Measurements from ENCODE around the gene MYH8.

The MYH8 gene

DNA sequence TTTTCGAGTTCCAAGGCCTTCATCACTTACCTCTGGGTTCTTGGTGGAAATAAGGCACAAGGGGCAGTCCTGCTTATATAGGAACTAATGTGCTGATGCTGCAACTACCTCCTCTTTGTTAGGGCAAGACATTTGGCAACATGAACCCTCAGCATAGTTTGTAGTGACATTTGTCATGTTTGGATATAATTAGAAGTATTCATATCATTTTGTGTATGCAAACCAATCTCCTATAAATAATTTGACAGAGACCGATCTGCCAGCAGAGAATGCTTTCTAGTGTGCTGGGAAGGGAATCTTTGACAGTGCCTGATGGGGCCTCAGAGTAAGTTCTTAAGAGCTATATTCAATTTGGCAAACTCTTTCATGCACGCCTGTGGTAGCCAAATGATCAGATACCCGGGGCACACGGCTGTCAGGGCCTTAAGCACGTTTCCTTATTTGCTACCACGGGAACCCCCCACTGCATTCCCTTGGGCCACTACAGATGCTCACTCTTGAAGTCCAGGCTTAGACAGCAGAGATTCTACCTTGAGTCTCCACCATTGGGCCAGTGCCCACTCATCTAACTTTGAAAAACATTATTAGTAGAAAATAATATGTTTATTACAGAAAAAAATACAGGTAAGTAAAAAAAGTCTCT, at the start of gene MYH8:
Gene MYH8, minus strand, starts transcription at position 51 of the 643 bp plus-strand sequence. CDS start 1,723 bp downstream, outside the sequence.
- no peak for DNase-seq (ENCODE audit: low read depth)

GRCh38 chr17:10469459-10469858, 47.7 kb upstream of the MYH8 start, which contains the start of gene MYH4:
Gene MYH4, minus strand, starts transcription at chr17:10469559. Its CDS starts 2,814 bp downstream, at chr17:10466745.
- DNase-seq (ENCODE audit: low read depth) = no peak

GRCh38 chr17:10463402-10463801, 41.7 kb upstream of the MYH8 start:
- DNase-seq (ENCODE audit: low read depth) = no peak

GRCh38 chr17:10460062-10460461, 38.3 kb upstream of the MYH8 start:
- DNase-seq (ENCODE audit: low read depth) = no peak

DNA sequence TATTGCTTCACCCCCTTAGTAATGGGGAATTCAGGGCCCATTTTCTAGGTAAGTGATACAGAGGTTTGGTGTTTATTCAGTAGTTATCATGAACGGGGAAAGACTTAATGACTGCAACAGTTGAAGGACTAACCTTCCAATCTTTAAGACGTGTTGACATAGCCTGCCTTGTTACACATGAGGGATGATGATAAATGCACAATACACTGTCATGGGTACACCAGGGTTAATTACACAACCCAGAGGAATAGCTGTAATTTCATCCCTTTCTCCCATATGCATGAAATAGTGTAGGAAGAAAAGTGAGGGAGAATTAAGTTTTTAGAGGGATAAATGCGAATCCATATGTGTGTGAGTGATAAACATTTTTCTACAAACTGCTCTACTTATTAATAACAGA, 37.0 kb upstream of the MYH8 start:
- no peak for DNase-seq (ENCODE audit: low read depth)

- no peak for DNase-seq (ENCODE audit: low read depth)
Measured at GRCh38 chr17:10457952-10458351, 36.2 kb upstream of the MYH8 start.

DNA sequence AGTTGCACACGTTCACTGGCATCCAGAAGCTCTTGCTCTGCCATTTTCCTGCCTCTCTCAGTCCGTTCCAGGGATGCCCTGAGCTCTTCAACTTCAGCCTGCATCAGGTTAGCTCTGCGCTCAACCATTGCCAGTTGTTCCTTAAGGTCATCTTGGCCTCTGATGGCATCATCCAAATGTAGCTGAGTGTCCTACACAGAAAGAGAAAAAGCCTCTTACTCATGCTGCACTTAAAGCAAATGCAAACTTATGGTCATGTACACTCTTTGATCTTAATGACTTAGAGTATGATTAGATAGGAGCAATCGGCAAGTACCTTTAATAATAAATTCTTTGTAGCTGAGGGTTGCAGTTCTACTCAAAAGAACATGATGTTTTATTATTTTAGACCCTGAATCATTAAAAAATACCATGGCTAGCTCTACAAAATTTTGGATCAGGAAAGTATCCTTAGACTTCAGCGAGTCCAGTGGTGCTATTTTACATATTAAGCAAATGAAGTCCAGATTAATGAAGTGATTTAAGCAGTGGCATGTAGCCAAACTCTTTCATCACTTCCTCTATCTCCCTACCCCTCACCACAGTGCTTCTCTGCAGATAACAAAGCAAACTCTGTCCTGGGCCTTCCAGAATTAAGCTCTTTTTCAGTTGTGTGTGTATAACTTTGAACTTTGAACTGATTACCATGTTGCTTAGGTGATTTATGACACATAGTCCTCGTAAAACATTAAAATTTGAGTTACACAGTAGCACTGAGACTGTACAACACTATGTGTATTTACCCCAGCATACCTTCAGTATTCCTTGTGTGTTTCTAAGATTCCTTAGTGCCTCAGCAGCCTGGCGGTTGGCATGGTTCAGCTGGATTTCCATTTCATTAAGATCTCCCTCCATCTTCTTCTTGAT, 25.5 kb upstream of the MYH8 start:
- no peak for DNase-seq (ENCODE audit: low read depth)

DNA sequence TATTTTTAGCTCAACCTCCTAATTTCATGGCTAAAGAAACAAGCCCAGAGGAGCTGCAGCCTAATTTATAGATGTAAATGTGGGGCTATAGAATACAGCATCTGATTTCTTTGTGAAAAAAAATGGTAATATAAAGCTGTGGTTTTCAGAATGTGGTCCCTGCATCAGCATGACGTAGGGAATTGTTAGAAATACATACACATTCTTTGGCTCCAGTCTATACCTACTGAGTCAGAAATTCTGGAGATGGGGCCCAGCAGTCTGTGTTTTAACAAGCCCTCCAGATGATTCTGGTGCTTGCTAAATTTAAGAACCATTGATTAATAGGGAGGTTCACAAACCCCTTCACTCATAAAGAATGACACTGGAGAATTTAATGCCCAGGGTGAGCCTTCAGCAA, 18.1 kb upstream of the MYH8 start:
- no peak for DNase-seq (ENCODE audit: low read depth)

DNA sequence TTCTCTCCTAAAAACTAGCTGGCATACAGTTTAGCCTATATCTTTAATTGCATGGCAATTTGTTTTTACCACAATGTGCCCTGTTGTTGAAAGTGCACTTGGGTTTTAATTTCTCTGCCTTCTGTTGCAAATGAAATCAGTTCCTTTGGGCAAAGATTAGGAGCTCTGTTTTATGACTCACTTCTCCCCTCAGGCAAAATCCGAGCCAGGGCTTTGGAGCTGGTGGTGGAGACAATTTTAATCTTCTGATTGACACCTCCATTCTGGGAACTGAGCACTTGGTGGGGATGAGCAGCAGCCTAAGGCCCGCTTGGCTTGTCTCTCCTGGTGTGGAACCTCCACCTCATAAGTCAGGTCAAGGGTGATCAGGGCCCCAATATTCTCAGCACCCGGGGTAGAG, 13.3 kb upstream of the MYH8 start:
- DNase-seq (ENCODE audit: low read depth) = no peak

- no peak for DNase-seq (ENCODE audit: low read depth)
Measured at GRCh38 chr17:10429421-10430045, 7.8 kb upstream of the MYH8 start.

DNA sequence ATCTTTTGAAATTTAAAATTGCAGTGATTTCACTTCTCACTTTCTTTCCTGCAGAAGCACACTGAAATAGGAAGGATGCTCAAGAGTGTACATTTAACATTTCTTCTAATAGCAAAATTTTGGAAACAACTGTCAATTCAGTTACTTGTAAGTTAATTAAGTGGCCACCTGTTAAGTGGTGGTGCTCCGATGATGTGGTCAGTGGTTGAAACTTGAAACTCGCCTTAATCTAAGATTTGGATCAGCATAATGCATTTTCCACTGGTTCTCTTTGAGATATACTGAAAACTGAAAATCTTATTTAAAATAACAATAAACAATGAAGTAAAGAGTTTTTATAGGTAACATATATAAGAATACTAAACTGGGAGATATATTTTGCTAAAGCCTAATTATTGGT, 7.0 kb upstream of the MYH8 start:
- no peak for DNase-seq (ENCODE audit: low read depth)

GRCh38 chr17:10421211-10421610, 539 bp downstream of the MYH8 start:
- DNase-seq (ENCODE audit: low read depth) = no peak

- DNase-seq (ENCODE audit: low read depth) = no peak
Measured at GRCh38 chr17:10420811-10421210, 939 bp downstream of the MYH8 start.

- no peak for DNase-seq (ENCODE audit: low read depth)
Measured at GRCh38 chr17:10417431-10417830, 4.3 kb downstream of the MYH8 start.

DNA sequence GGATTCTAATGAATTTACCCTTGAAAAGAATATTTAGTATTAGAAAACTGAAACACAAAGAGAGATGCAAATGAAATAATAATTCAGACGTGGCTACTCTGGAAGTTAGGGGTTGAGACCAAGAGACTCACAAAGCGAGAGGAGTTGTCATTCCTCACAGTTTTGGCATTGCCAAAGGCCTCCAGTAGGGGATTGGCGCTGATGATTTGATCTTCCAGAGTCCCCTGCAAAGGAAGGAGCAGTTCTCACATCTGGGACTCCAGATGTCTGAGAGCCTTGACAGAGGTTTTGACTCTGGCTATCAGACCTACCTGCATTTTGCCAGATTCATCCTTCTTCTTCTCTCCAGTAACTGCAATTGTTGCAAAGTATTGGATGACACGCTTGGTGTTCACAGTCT, 6.6 kb downstream of the MYH8 start:
- no peak for DNase-seq (ENCODE audit: low read depth)

DNA sequence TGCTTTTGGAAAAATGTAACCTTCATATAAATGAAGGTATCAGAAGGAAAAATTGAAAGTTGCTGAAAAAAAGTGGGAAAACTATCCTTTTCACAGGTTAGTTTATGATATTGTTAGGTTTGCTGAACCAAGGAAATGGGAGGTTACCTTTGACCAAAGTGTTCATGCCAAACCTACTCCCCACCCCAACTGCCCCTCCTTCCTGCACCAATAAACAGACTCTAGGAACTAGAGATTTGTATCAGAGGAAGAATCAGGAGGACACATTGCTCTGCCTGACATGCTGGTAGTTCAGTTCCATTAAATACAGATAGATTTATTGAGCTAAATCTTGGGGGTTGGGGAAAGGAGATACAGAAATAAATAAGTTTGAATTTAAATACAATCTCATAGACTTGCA, 18.2 kb downstream of the MYH8 start:
- DNase-seq (ENCODE audit: low read depth) = no peak

DNA sequence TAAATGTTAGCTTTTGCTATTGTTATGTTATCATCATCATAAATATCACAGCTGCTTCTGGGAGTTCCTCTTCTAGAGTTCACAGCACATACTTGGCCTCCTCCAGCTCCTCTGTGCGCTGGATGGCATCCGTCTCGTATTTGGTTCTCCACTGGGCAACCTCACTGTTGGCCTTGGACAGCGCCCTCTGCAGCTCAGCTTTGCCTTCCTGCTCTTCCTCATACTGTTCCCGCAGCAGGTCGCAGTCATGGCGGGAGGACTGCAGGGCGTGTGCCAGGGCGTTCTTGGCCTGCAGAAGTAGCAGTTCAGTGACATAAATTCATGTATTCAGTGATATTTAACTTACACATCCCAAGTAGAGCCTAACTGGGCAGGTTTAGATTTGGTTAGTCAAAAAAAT, 23.4 kb downstream of the MYH8 start:
- no peak for DNase-seq (ENCODE audit: low read depth)

DNA sequence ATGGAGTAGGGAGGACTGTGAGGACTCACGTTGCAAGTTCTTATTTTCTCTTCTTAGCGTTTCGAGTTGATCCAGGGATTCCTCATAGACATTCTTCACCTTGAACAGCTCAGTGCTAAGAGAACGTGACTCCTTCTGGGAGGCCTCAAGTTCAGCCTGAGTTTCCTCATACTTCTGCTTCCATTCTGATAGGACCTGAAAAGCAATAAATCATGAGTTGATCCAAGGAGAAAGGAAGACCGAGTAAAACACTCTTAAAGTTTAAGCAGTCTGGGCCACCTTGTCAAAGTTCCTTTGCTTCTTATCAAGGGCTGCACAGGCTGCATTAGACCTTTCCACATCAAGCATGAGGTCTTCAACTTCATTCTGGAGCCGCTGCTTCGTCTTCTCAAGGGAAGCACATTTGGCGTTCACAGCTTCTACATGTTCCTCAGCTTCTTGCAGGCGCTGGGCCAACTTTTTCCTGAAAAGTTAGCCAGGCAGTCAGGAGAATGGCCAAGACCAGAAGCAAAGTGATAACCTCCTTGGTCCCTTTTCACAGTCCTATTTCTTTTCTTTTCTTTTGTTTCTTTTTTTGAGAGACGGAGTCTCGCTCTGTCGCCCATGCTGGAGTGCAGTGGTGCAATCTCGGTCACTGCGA, 25.1 kb downstream of the MYH8 start:
- DNase-seq (ENCODE audit: low read depth) = no peak

DNA sequence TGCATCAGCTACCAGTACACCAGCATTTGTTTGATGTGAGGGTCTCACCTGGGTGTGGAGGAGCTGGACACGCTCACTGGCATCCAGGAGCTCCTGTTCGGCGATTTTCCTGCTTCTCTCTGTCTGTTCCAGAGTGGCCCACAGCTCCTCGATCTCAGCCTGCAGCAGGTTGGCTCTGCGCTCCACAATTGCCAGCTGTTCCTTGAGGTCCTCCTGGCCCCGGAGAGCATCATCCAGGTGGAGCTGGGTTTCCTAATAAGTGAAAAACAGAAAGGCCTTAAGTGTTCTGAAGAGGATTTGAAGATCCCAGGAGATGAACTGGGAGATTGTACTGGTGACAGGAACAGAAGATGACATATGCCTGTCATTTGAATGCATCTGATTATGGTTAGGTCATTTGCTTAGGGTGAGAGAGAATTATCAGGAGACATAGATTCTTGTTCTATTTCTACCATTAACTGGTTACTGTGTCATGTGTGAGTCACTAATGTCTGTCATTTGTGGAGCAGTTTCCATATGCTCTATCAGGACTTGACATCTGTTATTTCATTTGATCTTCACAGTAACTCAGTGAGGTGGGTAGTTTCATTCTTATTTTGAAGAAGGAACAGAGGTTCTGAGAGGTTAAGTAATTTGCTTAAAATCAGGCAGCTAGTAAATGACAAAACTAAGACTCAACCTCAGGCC, 27.4 kb downstream of the MYH8 start:
- no peak for DNase-seq (ENCODE audit: low read depth)

GRCh38 chr17:10392880-10393279, 28.9 kb downstream of the MYH8 start:
- DNase-seq (ENCODE audit: low read depth) = no peak

- no peak for DNase-seq (ENCODE audit: low read depth)
Measured at GRCh38 chr17:10385871-10386270, 35.9 kb downstream of the MYH8 start.

DNA sequence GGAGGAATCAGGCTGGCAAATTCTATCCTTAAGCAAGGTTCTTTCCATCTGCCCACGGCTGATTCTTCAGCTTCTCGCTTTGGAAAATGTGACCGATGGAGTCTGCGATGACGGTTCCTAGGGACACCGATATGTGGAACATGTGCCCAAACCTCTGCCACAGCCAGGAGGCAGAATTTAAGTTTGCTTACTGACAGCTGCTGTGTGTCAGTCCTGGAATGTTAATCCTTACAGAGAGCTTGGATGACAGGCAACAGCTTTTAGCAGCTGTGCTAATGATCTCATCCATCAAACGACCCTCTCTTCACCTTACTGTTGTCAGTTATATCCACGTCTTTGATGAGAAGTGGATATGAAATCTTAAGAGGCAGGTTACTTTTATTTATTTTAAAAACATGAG, 37.6 kb downstream of the MYH8 start:
- DNase-seq (ENCODE audit: low read depth) = no peak
